Lung (tissue), 12 donors: Measurements from ENCODE around the gene SOSTDC1. TPM values are rescaled to one million over a fixed set of nuclear protein-coding genes. Genes with fewer than 3 reads are reported as not detected.

Source experiments
- ATAC-seq: fragments of 200-7000 bp; cut with Tn5 transposase; one replicate; pipeline ENCODE4 v1.9.1; 2020; ENCODE audit warnings: moderate number of reproducible peaks; ENCODE audit not compliant: insufficient read depth, low FRiP score
- DNase-seq, 3 donors: peaks; one replicate each; pipeline ENCODE4 v3.0.0-alpha.2; 2013 to 2017
- H3K27ac ChIP-seq, 2 donors: one replicate each; pipeline ENCODE4 v1.5.1; 2013; ENCODE audit warnings: mild to moderate bottlenecking in 2 of 2, moderate library complexity in 2 of 2, control low read depth in 1 of 2, inconsistent platforms in 1 of 2, low read depth in 1 of 2, low read length in 1 of 2
- H3K27me3 ChIP-seq, 3 donors: one replicate each; pipeline ENCODE4 v1.5.1; 2013; ENCODE audit warnings: low read length in 2 of 3; ENCODE audit not compliant: control insufficient read depth in 3 of 3, insufficient read depth in 3 of 3
- H3K36me3 ChIP-seq, 4 donors: one replicate each; pipeline ENCODE4 v1.5.1; 2013; ENCODE audit warnings: low read length in 4 of 4, mild to moderate bottlenecking in 1 of 4, moderate library complexity in 1 of 4; ENCODE audit not compliant: control insufficient read depth in 4 of 4, insufficient read depth in 4 of 4
- H3K4me1 ChIP-seq, 5 donors: one replicate each; pipeline ENCODE4 v1.5.1; 2013; ENCODE audit warnings: low read length in 5 of 5, mild to moderate bottlenecking in 2 of 5, moderate library complexity in 1 of 5; ENCODE audit not compliant: control insufficient read depth in 5 of 5, insufficient read depth in 5 of 5
- H3K4me3 ChIP-seq: one replicate; pipeline ENCODE4 v1.5.1; 2013; ENCODE audit warnings: mild to moderate bottlenecking, control low read depth, moderate library complexity
- H3K9ac ChIP-seq, 2 donors: one replicate each; pipeline ENCODE4 v1.5.1; 2013; ENCODE audit warnings: low read length in 2 of 2, control low read depth in 1 of 2; ENCODE audit not compliant: insufficient read depth in 1 of 2
- H3K9me3 ChIP-seq, 4 donors: one replicate each; pipeline ENCODE4 v1.5.1; 2013; ENCODE audit warnings: low read length in 3 of 4, mild to moderate bottlenecking in 1 of 4, moderate library complexity in 1 of 4; ENCODE audit not compliant: control insufficient read depth in 4 of 4, insufficient read depth in 3 of 4
- WGBS, 2 donors: extraction: QIAGEN DNeasy Blood & Tissue Kit; methylation state at CpG; one replicate each; pipeline ENCODE4 v1.1.7; 2013; 5-methylcytosine and 5-hydroxymethylcytosine counted together
- polyA plus RNA-seq, 2 donors: library from polyadenylated mRNA; stranded (reverse); fragments of 200-250 nt; gene quantifications; one replicate each; pipeline ENCODE4 v1.2.1, GENCODE V29; 2013
- total RNA-seq, 2 donors: library from RNA; depleted of rRNA in 1 of 2; stranded (reverse); fragments of >200 nt in 1 of 2; gene quantifications; one replicate each; pipeline ENCODE4 v1.2.1, GENCODE V29; 2014 to 2021
- TF ChIP-seq, protein P1 (sequence below): IDR thresholded peaks from 2 replicates; pipeline ENCODE4 v1.5.1; 2012; ENCODE audit warnings: mild to moderate bottlenecking; ENCODE audit errors: control extremely low read depth, extremely low read depth
- donor health status: control.
- donor health status: control.
- donor health status: Bipolar disorder and iron deficiency.
- donor health status: healthy.
- donor health status: DM: yes; HTN: yes; CAD: no.

Gene SOSTDC1
- total and polyA plus RNA-seq, 4 donors: 1.1 to 32.1 (median 5.8) TPM

GRCh38 chr7:16491148-16491547 lies 25.6 kb upstream of the SOSTDC1 start:
- TF ChIP-seq, protein P1, sequence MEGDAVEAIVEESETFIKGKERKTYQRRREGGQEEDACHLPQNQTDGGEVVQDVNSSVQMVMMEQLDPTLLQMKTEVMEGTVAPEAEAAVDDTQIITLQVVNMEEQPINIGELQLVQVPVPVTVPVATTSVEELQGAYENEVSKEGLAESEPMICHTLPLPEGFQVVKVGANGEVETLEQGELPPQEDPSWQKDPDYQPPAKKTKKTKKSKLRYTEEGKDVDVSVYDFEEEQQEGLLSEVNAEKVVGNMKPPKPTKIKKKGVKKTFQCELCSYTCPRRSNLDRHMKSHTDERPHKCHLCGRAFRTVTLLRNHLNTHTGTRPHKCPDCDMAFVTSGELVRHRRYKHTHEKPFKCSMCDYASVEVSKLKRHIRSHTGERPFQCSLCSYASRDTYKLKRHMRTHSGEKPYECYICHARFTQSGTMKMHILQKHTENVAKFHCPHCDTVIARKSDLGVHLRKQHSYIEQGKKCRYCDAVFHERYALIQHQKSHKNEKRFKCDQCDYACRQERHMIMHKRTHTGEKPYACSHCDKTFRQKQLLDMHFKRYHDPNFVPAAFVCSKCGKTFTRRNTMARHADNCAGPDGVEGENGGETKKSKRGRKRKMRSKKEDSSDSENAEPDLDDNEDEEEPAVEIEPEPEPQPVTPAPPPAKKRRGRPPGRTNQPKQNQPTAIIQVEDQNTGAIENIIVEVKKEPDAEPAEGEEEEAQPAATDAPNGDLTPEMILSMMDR: no peak
- H3K9me3 ChIP-seq: no peaks in the 10 kb centered on the region
- no peak overlapping the region for H3K9ac ChIP-seq
- no peak for ATAC-seq
- 92 to 93% methylated on average over 2 of the region's 2 CpGs for WGBS, 2 donors
- H3K4me1 ChIP-seq: no peaks in the 10 kb centered on the region
- H3K36me3 ChIP-seq: no peaks in the 10 kb centered on the region
- H3K4me3 ChIP-seq: no peak overlapping the region
- no peak for DNase-seq
- no peaks in the 10 kb centered on the region for H3K27me3 ChIP-seq
- H3K27ac ChIP-seq: no peak overlapping the region

DNA sequence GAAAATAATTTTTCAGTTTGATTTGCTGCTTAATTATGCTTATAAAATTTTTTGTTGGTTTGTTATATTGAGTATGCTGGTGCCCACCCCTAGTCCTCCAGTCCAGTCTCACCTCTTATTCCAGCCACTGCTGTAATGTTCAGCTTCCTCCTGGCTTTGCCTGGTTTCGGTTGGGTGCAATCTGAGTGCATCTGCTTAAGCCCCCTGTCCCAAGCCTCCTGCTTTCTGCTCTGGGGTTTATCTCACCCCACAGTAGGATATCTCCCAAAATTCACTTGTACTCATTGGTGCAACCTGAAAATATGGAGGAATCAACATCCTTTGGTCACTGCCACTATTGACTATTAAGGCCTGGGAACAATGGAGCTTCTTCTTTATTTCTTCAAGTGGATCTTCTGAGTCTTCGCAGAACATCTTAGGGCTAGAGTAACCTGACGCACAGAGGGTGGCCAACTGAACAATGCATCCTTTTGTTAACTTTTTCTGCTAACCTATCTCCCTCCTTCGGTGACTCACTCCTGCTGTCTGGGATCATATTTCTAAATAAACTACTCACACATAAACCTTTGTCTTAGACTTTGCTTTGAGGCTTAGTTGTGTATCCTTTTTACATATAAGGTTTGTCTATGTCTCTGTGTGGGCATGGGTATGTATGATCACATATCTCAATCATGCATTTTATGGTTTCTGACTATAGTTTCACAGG lies 19.1 kb upstream of the SOSTDC1 start:
- H3K9ac ChIP-seq: no peak overlapping the region
- no peaks in the 10 kb centered on the region for H3K27me3 ChIP-seq
- peaks cover 0 to 9% (median 0%) of the 10 kb centered on the region in 5 donors for H3K4me1 ChIP-seq
- no peak overlapping the region for H3K4me3 ChIP-seq
- H3K36me3 ChIP-seq: no peaks in the 10 kb centered on the region
- ATAC-seq: no peak
- DNase-seq: no peak
- WGBS, 2 donors: 82 to 87% methylated on average over 4 of the region's 4 CpGs
- TF ChIP-seq, protein P1: no peak
- no peaks in the 10 kb centered on the region for H3K9me3 ChIP-seq
- H3K27ac ChIP-seq: no peak overlapping the region

DNA sequence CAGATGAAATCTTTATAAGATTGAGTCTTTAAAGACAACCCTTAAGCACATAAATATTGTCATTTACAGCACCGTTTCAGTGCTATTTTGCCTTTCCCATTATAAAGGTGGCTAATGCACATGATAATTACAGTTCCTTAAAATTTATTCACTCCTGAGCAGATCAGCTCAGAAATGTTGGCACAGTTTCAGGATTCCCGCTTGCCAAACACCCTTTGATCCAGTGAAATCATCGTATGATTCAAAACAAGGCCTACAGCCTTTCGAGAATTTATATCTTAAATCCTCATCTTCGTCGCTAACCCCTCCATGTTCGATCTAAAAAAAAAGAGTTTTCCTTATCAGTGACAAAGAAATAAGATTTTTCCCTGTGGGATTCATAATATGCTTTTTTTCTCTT lies 14.1 kb upstream of the SOSTDC1 start:
- TF ChIP-seq, protein P1: no peak
- no peaks in the 10 kb centered on the region for H3K36me3 ChIP-seq
- ATAC-seq (no peak), DNase-seq (peak; percentile 50 to 82 (median 78))
- H3K27me3 ChIP-seq: no peaks in the 10 kb centered on the region
- H3K4me1 ChIP-seq: peaks cover 0 to 16% (median 0%) of the 10 kb centered on the region in 5 donors
- WGBS, 2 donors: 78 to 91% methylated on average over 7 of the region's 7 CpGs
- H3K9ac ChIP-seq: peak overlapping the region in 1 of 2 donors; percentile 23
- no peaks in the 10 kb centered on the region for H3K9me3 ChIP-seq
- no peak overlapping the region for H3K27ac ChIP-seq
- no peak overlapping the region for H3K4me3 ChIP-seq
